ENCODE results near the gene FN3KRP.
A peak's percentile ranks its signal among the peaks of the same experiment; 100 is the strongest.
"Not testable (repeated sequence)": the region's sequence is repeated elsewhere in the genome, so short reads cannot be mapped to it uniquely, and the experiment has no call there.

The FN3KRP gene

GRCh38 chr17:82745524-82745923 lies 29.0 kb downstream of the FN3KRP start:
- no peak for DNase-seq

DNA sequence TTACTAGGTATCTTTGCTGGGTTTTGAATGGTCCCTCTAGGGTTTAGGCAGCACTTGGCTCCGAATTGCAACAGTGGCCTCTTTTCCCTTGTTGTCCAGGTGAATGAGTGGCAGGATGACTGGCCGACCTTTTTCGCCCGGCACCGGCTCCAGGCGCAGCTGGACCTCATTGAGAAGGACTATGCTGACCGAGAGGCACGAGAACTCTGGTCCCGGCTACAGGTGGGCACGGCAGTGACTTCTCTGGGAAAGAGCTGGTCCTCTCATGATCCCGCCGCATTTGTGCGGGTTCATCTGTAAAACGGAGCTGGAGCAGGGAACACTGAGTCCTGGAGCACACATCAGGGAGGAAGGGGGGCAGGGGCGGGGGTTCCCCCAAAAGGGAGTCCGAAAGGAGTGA lies 32.2 kb downstream of the FN3KRP start:
- no peak for DNase-seq

- DNase-seq = no peak
Measured at GRCh38 chr17:82750241-82750908, 33.9 kb downstream of the FN3KRP start.

GRCh38 chr17:82751171-82751570 lies 34.7 kb downstream of the FN3KRP start:
- DNase-seq = no peak

DNA sequence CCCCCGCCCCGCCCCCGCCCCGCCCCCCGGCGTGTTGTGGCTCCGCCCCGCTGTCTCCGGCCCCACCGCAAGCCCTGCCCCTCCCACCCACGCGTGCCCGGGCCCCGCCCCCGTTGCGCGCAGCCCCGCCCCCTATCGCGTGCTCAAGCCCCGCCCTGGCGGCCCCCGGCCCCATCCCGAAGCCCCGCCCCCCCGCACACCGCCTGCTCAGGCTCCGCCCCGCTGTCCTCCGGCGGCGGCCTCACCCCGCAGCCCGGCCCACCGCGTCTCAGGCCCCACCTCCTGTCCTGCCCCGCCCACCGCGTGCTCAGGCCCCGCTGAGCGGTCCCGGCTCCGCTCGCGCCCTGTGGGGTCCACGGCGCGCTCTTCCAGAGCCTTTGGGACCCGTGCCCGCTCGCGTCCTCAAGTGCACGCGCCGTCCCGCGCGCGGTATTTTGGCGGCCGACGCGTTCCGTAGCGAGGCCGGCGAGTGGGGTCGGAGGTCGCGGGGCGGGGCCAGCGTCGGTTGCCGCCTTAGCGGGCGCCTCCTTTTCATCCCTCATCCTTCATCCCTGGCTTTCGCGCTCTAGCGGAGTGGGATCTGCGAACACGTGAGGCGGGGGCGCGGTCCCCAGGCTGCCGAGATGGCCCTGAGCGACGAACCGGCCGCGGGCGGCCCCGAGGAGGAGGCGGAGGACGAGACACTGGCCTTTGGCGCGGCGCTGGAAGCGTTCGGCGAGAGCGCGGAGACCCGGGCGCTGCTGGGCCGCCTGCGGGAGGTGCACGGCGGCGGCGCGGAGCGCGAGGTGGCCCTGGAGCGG lies 35.3 kb downstream of the FN3KRP start, which contains the start of gene TBCD:
TBCD (plus strand) TSS at position 495 of the 800 bp plus-strand sequence; CDS start at position 624, 129 bp downstream.
- DNase-seq = peak; percentile 83 to 87

GRCh38 chr17:82752371-82753200 lies 36.1 kb downstream of the FN3KRP start:
- peak; percentile 3 to 26 for DNase-seq

DNA sequence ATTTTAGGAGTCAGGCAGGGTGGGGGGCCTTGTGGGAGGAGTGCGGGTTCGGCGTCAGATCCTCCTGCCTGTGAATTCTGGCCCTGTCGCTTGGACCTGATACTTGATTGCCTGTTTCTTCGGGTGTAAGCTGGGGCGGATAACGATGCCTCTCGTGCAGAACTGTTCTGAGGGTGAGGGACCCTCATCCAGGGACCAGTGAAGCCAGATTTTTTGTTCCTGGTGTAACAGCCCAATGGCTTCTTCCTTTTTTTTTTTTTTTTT lies 36.6 kb downstream of the FN3KRP start:
- no peak for DNase-seq

DNA sequence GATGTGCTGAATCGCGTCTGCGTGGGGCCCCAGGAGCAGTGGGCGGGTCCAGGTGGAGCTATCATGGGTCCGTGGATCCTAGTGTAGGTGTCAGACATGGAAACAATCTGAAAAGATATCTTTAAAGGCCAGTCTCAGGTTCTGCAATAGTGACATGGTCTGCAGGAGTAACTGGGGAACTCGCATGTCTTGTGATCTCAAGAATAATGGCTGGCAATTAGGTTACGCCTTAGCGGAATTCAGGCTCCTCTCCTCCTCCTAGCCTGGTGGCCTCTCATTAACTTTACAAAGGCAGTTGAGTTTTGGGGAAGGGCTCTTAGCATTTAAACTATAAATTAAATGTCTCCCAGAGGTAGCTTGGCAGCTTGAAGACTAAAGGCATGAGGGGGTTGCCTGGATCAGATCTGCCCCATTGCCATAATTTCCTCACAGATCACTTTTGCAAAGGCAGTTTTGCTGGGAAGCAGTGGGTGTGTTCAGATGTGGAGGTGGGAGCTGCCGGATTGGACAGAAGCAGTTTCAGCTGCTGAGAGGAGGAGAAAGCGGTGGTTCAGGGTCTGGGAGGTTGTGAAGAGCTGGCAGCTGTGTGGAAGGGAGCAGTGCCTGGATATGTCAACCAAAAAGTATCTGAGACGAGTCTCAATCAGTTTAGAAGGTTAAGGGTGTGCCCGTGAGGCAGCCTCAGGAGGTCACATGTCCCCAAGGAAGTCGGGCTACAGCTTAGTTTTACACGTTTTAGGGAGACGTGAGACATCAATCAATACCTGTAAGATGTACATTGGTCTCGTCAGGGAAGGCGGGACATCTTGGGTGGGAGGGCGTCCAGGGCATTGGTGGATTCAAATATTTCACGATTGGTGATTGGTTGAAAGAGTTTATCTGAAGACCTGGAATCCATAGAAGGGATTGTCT lies 38.0 kb downstream of the FN3KRP start:
- no peak for DNase-seq

- DNase-seq = no peak
Measured at GRCh38 chr17:82756166-82756565, 39.7 kb downstream of the FN3KRP start.

GRCh38 chr17:82765371-82765770 lies 48.9 kb downstream of the FN3KRP start:
- DNase-seq = no peak

DNA sequence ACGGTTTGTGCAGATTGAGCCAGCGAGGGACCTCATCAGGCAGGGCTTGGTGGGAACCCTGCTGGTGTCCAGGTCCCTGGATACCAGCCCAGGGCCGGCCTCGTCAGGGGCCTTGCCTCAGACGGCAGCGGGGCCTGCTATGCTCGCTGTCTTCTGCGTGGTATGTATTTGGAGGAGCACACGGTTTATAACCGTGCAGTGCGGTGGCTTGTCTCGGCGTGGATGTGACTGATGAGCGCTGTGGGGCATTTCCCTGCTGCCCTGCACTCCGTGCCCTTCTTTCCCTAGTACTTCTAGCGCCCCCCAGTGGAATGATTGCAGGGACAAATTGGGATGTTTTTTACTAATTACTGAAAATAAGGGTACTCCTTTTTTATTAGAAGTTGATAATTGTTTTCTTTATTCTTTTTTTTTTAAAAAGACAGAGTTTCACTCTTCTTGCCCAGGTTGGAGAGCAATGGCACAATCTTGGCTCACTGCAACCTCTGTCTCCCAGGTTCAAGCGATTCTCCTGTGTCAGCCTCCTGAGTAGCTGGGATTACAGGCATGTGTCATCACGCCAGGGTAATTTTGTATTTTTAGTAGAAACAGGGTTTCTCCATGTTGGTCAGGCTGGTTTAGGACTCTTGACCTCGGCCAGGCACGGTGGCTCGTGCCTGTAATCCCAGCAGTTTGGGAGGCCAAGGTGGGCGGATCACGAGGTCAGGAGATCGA lies 50.7 kb downstream of the FN3KRP start:
- DNase-seq = peak; percentile 58 to 59

DNA sequence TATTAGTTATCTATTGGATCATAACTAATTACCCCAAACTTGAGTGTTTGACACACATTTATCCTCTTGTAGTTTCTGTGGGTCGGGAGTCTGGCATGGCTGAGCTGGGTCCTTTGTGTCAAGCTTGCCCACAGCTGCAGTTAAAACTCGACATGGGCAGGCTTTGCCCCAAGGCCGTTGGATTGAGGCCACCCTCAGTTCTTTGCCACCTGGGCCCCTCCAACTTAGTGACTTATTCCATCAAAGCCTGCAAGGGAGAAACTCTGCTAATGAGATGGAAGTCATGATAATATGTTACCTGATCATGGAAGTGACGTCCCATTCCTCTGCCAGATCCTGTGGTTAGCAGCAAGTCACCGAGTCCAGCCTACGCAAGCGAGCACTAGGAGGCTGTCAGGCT lies 52.5 kb downstream of the FN3KRP start:
- DNase-seq = no peak

DNA sequence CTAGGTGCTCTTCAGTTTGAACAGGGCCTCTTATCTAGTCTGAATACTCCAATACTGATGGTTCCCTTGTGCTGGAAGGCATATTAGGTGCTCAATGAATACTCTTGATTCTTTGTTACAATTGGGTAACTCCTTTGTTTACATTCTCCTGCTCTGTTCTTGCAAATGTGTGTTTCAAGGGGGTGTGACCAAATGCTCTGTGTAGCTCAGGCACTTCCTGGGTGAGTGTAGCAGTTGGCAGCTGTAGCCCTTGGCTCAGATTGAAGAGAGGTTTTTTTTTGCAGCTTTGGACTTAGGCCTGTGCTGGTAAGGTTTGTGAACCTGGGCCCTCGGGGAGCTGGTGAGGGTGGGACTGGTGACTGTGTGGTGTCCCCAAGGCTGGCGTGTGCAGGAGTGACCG lies 55.5 kb downstream of the FN3KRP start:
- DNase-seq = no peak

- DNase-seq = not testable (repeated sequence)
Measured at GRCh38 chr17:82774456-82774855, 58.0 kb downstream of the FN3KRP start.

- peak in 1 of 2 donors; percentile 33 for DNase-seq
Measured at GRCh38 chr17:82775001-82775823, 58.7 kb downstream of the FN3KRP start.

DNA sequence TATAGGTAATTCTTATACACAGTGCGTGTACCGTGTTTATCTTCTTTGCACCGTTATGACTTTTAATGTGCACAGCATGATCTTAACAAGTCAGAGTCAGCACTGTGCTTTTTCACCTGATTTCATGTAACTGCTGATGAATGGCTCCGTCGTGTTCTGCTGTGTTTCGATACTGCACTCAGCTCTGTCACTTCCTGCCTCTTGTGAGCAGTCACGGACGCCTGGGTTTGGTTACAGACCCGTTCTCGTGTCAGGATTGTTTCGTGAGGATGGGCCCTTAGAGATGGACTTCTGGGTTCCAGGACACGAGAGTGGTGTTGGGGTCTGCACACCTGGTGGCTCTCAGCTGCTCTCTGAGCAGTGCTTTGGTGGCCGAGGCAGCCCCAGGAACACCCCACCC lies 59.9 kb downstream of the FN3KRP start:
- DNase-seq = no peak
